HCT116 (cell line): Measurements from ENCODE around the gene S1PR2.

ENCODE experiments used
- ATF3 ChIP-seq: IDR thresholded peaks from 2 replicates; pipeline ENCODE4 v1.6.1; 2012
- CEBPB ChIP-seq: IDR thresholded peaks from 2 replicates; pipeline ENCODE4 v1.6.1; 2012; ENCODE audit warnings: low read depth
- CTCF ChIP-seq, 3 experiments: fragments of 200-600 bp in 1 of 3; sonication (generic) in 1 of 3; IDR thresholded peaks in 2 of 3; conservative IDR thresholded peaks in 1 of 3; 2 replicates each; pipeline ENCODE4 v1.5.1; 2012 to 2017; ENCODE audit warnings: low read depth in 2 of 3, low read length in 2 of 3, antibody characterized with exemption in 1 of 3, borderline replicate concordance in 1 of 3, control low read depth in 1 of 3, mild to moderate bottlenecking in 1 of 3, mixed read lengths in 1 of 3, mixed run types in 1 of 3, moderate library complexity in 1 of 3; ENCODE audit not compliant: insufficient read depth in 1 of 3
- ELF1 ChIP-seq: IDR thresholded peaks from 2 replicates; pipeline ENCODE4 v1.6.1; 2012; ENCODE audit warnings: low read depth, borderline replicate concordance
- EZH2 ChIP-seq: fragments of 200-600 bp; sonication (generic); IDR thresholded peaks from 2 replicates; pipeline ENCODE4 v1.6.1; 2017; ENCODE audit warnings: antibody characterized with exemption, mixed run types
- MAX ChIP-seq: IDR thresholded peaks from 2 replicates; pipeline ENCODE4 v1.6.1; 2012
- POLR2A ChIP-seq: IDR thresholded peaks from 2 replicates; pipeline ENCODE4 v1.7.0; 2011; ENCODE audit warnings: borderline replicate concordance; ENCODE audit not compliant: insufficient read depth, insufficient read length; ENCODE audit errors: extremely low read depth
- POLR2AphosphoS5 ChIP-seq: IDR thresholded peaks from 2 replicates; pipeline ENCODE4 v1.6.1; 2011; ENCODE audit warnings: mild to moderate bottlenecking, low read depth, low read length, moderate library complexity
- RAD21 ChIP-seq: IDR thresholded peaks from 2 replicates; pipeline ENCODE4 v1.6.1; 2012; ENCODE audit warnings: low read depth, mild to moderate bottlenecking
- REST ChIP-seq: IDR thresholded peaks from 2 replicates; pipeline ENCODE4 v1.6.1; 2012; ENCODE audit warnings: low read depth
- SIN3A ChIP-seq: IDR thresholded peaks from 2 replicates; pipeline ENCODE4 v1.6.1; 2012; ENCODE audit warnings: low read depth
- SP1 ChIP-seq: IDR thresholded peaks from 2 replicates; pipeline ENCODE4 v1.6.1; 2012; ENCODE audit warnings: low read depth
- YY1 ChIP-seq: IDR thresholded peaks from 2 replicates; pipeline ENCODE4 v1.6.1; 2011; ENCODE audit warnings: low read length, low read depth, moderate library complexity, mild to moderate bottlenecking; ENCODE audit not compliant: insufficient replicate concordance; ENCODE audit errors: extremely low read depth
- ZNF274 ChIP-seq: fragments of 200-500 bp; sonication (Bioruptor generic); IDR thresholded peaks from 2 replicates; pipeline ENCODE4 v1.6.1; 2014; ENCODE audit warnings: mild to moderate bottlenecking, low read depth, low read length, inconsistent platforms

GRCh38 chr19:10243606-10244005 is 12.5 kb upstream of the S1PR2 start:
- TF ChIP-seq CTCF (IDR thresholded peaks at IDR 0.05 in 2 of 3, conservative IDR thresholded peaks at IDR 0.05 in 1 of 3; ENCODE audit: borderline replicate concordance in 1 of 3, insufficient read depth in 1 of 3, low read depth in 2 of 3, low read length in 2 of 3) (no peak), ZNF274 (no peak), CEBPB (no peak), POLR2AphosphoS5 (no peak), POLR2A (no peak), SP1 (no peak), YY1 (no peak), REST (no peak), EZH2 (no peak), ELF1 (no peak), ATF3 (no peak), SIN3A (no peak), RAD21 (no peak), MAX (no peak)
